B cell (primary cell): ENCODE results near the gene GART.

Experiments used
- EZH2 ChIP-seq: IDR thresholded peaks from 2 replicates; pipeline ENCODE4 v1.6.1; 2012; ENCODE audit warnings: borderline replicate concordance, low read depth, mild to moderate bottlenecking, moderate library complexity, low read length; ENCODE audit not compliant: insufficient read depth, poor library complexity, severe bottlenecking
- TF ChIP-seq, protein P1 (sequence below): fragments of 200-600 bp; IDR thresholded peaks from one replicate; pipeline ENCODE4 v1.8.0; 2022; ENCODE audit warnings: antibody characterized with exemption, mild to moderate bottlenecking

DNA sequence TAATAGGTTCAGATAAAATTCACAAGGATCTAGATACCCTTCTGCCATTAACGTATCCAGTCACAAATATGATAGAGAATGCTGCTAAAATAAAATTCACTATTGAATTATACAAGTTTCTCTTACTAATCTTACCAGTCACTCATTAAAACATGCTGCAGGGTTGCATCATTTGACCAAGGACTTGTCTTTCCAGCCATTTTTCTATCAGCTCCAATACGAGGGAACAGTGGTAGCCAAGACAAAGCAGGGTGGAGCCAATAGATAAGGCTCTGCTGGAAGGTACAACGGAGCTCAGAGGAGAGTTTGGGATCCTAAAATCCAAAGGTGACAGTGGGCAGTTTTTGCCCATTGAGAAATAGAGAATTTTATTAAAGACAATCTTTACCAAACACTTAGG is 42.5 kb upstream of the GART start:
- TF ChIP-seq EZH2, result no peak
- TF ChIP-seq, protein P1, sequence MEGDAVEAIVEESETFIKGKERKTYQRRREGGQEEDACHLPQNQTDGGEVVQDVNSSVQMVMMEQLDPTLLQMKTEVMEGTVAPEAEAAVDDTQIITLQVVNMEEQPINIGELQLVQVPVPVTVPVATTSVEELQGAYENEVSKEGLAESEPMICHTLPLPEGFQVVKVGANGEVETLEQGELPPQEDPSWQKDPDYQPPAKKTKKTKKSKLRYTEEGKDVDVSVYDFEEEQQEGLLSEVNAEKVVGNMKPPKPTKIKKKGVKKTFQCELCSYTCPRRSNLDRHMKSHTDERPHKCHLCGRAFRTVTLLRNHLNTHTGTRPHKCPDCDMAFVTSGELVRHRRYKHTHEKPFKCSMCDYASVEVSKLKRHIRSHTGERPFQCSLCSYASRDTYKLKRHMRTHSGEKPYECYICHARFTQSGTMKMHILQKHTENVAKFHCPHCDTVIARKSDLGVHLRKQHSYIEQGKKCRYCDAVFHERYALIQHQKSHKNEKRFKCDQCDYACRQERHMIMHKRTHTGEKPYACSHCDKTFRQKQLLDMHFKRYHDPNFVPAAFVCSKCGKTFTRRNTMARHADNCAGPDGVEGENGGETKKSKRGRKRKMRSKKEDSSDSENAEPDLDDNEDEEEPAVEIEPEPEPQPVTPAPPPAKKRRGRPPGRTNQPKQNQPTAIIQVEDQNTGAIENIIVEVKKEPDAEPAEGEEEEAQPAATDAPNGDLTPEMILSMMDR, result no peak
